ENCODE measurements around the gene KRTAP19-5.

GRCh38 chr21:30482130-30482529, 19.8 kb downstream of the KRTAP19-5 start:
- TF ChIP-seq EZH2 (optimal IDR thresholded peaks at IDR 0.05; ENCODE audit: low read depth, low read length), result no peak
- no peak for TF ChIP-seq CTCF (IDR thresholded peaks at IDR 0.05; ENCODE audit: low read length)
- TF ChIP-seq EZH2phosphoT487 (IDR thresholded peaks at IDR 0.05; ENCODE audit: low read length), result no peak
